Liver (tissue), 9 donors: ENCODE results near the gene HCFC1. TPM values are rescaled to one million over a fixed set of nuclear protein-coding genes. Genes with fewer than 3 reads are reported as not detected.

Experiments
- DNase-seq: peaks from one replicate; pipeline ENCODE4 v3.0.0-alpha.2; 2017; ENCODE audit warnings: low spot score
- H3K27ac ChIP-seq, 2 donors: one replicate each; pipeline ENCODE4 v1.7.0; 2013; ENCODE audit warnings: inconsistent platforms in 2 of 2, low read length in 2 of 2, control low read depth in 1 of 2, low read depth in 1 of 2, mild to moderate bottlenecking in 1 of 2
- H3K27me3 ChIP-seq, 4 donors: one replicate each; pipeline versions ENCODE4 v1.6.1 to v1.7.0; 2013; ENCODE audit warnings: low read length in 3 of 4, inconsistent platforms in 1 of 4, mild to moderate bottlenecking in 1 of 4, moderate library complexity in 1 of 4; ENCODE audit not compliant: control insufficient read depth in 4 of 4, insufficient read depth in 4 of 4
- H3K36me3 ChIP-seq, 4 donors: one replicate each; pipeline versions ENCODE4 v1.6.1 to v1.7.0; 2013; ENCODE audit warnings: low read length in 3 of 4, mild to moderate bottlenecking in 3 of 4, low read depth in 1 of 4, moderate library complexity in 1 of 4; ENCODE audit not compliant: control insufficient read depth in 4 of 4, insufficient read depth in 3 of 4
- H3K4me1 ChIP-seq, 4 donors: one replicate each; pipeline versions ENCODE4 v1.6.1 to v1.7.0; 2013; ENCODE audit warnings: low read length in 3 of 4, mild to moderate bottlenecking in 3 of 4, moderate library complexity in 1 of 4; ENCODE audit not compliant: control insufficient read depth in 4 of 4, insufficient read depth in 4 of 4
- H3K4me3 ChIP-seq, 3 donors: one replicate each; pipeline versions ENCODE4 v1.6.1 to v1.7.0; 2013; ENCODE audit warnings: low read length in 3 of 3, control low read depth in 1 of 3, low read depth in 1 of 3, mild to moderate bottlenecking in 1 of 3
- H3K9ac ChIP-seq, 2 donors: one replicate each; pipeline ENCODE4 v1.7.0; 2013; ENCODE audit warnings: low read length in 2 of 2, mild to moderate bottlenecking in 2 of 2, moderate library complexity in 2 of 2, control low read depth in 1 of 2, low read depth in 1 of 2
- H3K9me3 ChIP-seq, 4 donors: one replicate each; pipeline versions ENCODE4 v1.6.1 to v1.7.0; 2013; ENCODE audit warnings: low read length in 3 of 4; ENCODE audit not compliant: control insufficient read depth in 4 of 4
- EGR1 ChIP-seq, 2 donors: IDR thresholded peaks; 2 replicates each; pipeline ENCODE4 v1.6.1; 2016 to 2018; ENCODE audit warnings: antibody characterized with exemption in 2 of 2, low read depth in 2 of 2
- FOXA1 ChIP-seq: IDR thresholded peaks from 2 replicates; pipeline ENCODE4 v1.6.1; 2016; ENCODE audit warnings: antibody characterized with exemption
- FOXA2 ChIP-seq: IDR thresholded peaks from 2 replicates; pipeline ENCODE4 v1.6.1; 2016; ENCODE audit warnings: antibody characterized with exemption
- GABPA ChIP-seq, 2 donors: IDR thresholded peaks in 1 of 2; conservative IDR thresholded peaks in 1 of 2; 2 replicates each; pipeline ENCODE4 v1.6.1; 2016; ENCODE audit warnings: antibody characterized with exemption in 2 of 2, mild to moderate bottlenecking in 1 of 2, moderate library complexity in 1 of 2
- HNF4A ChIP-seq, 2 donors: conservative IDR thresholded peaks; 2 replicates each; pipeline ENCODE4 v1.6.1; 2016; ENCODE audit warnings: antibody characterized with exemption in 2 of 2, mild to moderate bottlenecking in 2 of 2
- HNF4G ChIP-seq: IDR thresholded peaks from 2 replicates; pipeline ENCODE4 v1.6.1; 2016; ENCODE audit warnings: antibody characterized with exemption
- JUND ChIP-seq, 2 donors: IDR thresholded peaks; 2 replicates each; pipeline ENCODE4 v1.6.1; 2016; ENCODE audit warnings: antibody characterized with exemption in 2 of 2
- NR2F2 ChIP-seq: IDR thresholded peaks from 2 replicates; pipeline ENCODE4 v1.6.1; 2016; ENCODE audit warnings: antibody characterized with exemption
- RAD21 ChIP-seq, 2 donors: IDR thresholded peaks; 2 replicates each; pipeline ENCODE4 v1.6.1; 2016; ENCODE audit warnings: antibody characterized with exemption in 2 of 2, mild to moderate bottlenecking in 2 of 2
- RXRA ChIP-seq, 2 donors: IDR thresholded peaks; 2 replicates each; pipeline ENCODE4 v1.6.1; 2017 to 2018; ENCODE audit warnings: antibody characterized with exemption in 2 of 2, mild to moderate bottlenecking in 1 of 2
- SP1 ChIP-seq: IDR thresholded peaks from 2 replicates; pipeline ENCODE4 v1.6.1; 2018; ENCODE audit warnings: antibody characterized with exemption, mild to moderate bottlenecking
- TAF1 ChIP-seq: conservative IDR thresholded peaks from 2 replicates; pipeline ENCODE4 v1.6.1; 2016; ENCODE audit warnings: antibody characterized with exemption, mild to moderate bottlenecking
- YY1 ChIP-seq: IDR thresholded peaks from 2 replicates; pipeline ENCODE4 v1.6.1; 2016; ENCODE audit warnings: antibody characterized with exemption, mild to moderate bottlenecking
- WGBS: extraction: QIAGEN DNeasy Blood & Tissue Kit; methylation state at CpG from one replicate; pipeline ENCODE4 v1.1.7; 2013; 5-methylcytosine and 5-hydroxymethylcytosine counted together
- polyA plus RNA-seq, 2 donors: library from polyadenylated mRNA; stranded (reverse) in 1 of 2; unstranded in 1 of 2; fragments of 200-250 nt in 1 of 2; fragments of >200 nt in 1 of 2; fragmentation: Nextera tagmentation in 1 of 2; extraction: Ambion mirVana in 1 of 2; gene quantifications; one replicate each; pipeline versions ENCODE4 v1.2.1 to v1.2.3, GENCODE V29; 2013 to 2015
- total RNA-seq, 2 donors: library from RNA; depleted of rRNA; stranded (reverse); fragments of >200 nt; gene quantifications; one replicate each; pipeline ENCODE4 v1.2.3, GENCODE V29; 2014
- TF ChIP-seq, protein P1 (sequence below): IDR thresholded peaks from 2 replicates; pipeline ENCODE4 v1.6.1; 2016; ENCODE audit warnings: antibody characterized with exemption
- TF ChIP-seq, protein P2 (sequence below): IDR thresholded peaks from 2 replicates; pipeline ENCODE4 v1.6.1; 2016; ENCODE audit warnings: antibody characterized with exemption
- TF ChIP-seq, protein P3 (sequence below): IDR thresholded peaks from 2 replicates; pipeline ENCODE4 v1.6.1; 2016; ENCODE audit warnings: antibody characterized with exemption
- TF ChIP-seq, protein P4 (sequence below): IDR thresholded peaks from 2 replicates; pipeline ENCODE4 v1.6.1; 2016; ENCODE audit warnings: antibody characterized with exemption, mild to moderate bottlenecking
- TF ChIP-seq, protein P5 (sequence below): fragments of 150-350 bp; IDR thresholded peaks from 2 replicates; pipeline ENCODE4 v1.5.1; 2017; ENCODE audit warnings: improper control_type of control experiment, low read depth, low read length; ENCODE audit not compliant: missing input control
- donor health status: healthy.
- donor health status: healthy.
- donor health status: healthy.
- donor health status: healthy.
- donor health status: healthy.

Gene HCFC1
- total and polyA plus RNA-seq, 4 donors = 7.9 to 26.9 (median 13.9) TPM

DNA sequence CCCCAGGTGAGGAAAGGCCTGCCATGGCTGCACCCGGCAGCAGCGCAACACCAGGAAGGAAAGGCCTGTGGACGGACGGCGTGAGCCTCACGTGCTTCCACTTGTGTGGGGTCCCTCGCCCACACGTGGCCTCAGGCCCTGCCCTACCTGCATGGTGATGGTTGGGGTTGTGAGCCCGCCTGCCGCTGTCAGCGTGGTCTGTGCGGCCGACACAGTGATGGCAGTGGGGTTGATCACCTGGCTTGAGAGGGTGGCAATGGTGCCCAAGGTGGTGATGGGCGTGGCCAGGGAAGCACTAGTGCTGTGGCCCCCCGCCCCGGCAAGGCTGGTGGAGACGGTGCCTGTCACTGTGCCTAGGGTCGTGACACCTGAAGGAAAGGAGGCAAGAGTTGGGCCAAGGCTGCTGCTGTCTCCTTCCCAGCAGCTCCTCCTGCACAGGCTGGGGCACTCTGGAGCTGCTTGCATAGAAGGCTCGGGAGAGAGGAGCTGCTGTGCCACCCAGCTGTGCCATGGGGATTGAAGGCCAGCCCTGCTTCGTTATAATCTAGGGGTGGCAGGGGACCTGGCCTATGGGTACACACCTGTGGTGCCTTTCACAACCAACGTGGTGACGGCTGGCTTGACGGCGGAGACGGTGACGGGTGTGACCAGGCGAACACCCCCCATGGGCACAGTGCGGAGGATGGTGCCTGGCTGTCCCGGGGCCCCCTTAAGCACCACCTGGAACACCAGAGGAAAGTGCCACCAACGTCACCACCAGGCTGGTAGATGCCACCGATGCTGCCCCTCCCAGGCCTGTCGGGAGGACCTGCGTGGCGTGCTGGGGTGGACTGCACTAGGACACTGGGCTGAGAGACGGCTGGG, 15.3 kb downstream of the HCFC1 start:
- Histone ChIP-seq H3K4me3 (no peak overlapping the region), H3K9me3 (no peaks in the 10 kb centered on the region), H3K27ac (no peak overlapping the region), H3K36me3 (peaks cover 32 to 94% (median 34%) of the 10 kb centered on the region in 4 donors), H3K9ac (no peak overlapping the region), H3K4me1 (no peaks in the 10 kb centered on the region), H3K27me3 (no peaks in the 10 kb centered on the region)
- TF ChIP-seq RAD21 (IDR thresholded peaks at IDR 0.05) = no peak
- no peak for TF ChIP-seq EGR1 (IDR thresholded peaks at IDR 0.05; ENCODE audit: low read depth in 2 of 2)
- TF ChIP-seq NR2F2 = no peak
- no peak for TF ChIP-seq GABPA (IDR thresholded peaks at IDR 0.05 in 1 of 2, conservative IDR thresholded peaks at IDR 0.05 in 1 of 2)
- no peak for TF ChIP-seq RXRA (IDR thresholded peaks at IDR 0.05)
- TF ChIP-seq SP1 = no peak
- TF ChIP-seq, protein P1, sequence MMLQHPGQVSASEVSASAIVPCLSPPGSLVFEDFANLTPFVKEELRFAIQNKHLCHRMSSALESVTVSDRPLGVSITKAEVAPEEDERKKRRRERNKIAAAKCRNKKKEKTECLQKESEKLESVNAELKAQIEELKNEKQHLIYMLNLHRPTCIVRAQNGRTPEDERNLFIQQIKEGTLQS = no peak
- no peak for TF ChIP-seq FOXA1
- no peak for TF ChIP-seq HNF4G
- TF ChIP-seq, protein P2, sequence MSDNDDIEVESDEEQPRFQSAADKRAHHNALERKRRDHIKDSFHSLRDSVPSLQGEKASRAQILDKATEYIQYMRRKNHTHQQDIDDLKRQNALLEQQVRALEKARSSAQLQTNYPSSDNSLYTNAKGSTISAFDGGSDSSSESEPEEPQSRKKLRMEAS = no peak
- TF ChIP-seq, protein P3, sequence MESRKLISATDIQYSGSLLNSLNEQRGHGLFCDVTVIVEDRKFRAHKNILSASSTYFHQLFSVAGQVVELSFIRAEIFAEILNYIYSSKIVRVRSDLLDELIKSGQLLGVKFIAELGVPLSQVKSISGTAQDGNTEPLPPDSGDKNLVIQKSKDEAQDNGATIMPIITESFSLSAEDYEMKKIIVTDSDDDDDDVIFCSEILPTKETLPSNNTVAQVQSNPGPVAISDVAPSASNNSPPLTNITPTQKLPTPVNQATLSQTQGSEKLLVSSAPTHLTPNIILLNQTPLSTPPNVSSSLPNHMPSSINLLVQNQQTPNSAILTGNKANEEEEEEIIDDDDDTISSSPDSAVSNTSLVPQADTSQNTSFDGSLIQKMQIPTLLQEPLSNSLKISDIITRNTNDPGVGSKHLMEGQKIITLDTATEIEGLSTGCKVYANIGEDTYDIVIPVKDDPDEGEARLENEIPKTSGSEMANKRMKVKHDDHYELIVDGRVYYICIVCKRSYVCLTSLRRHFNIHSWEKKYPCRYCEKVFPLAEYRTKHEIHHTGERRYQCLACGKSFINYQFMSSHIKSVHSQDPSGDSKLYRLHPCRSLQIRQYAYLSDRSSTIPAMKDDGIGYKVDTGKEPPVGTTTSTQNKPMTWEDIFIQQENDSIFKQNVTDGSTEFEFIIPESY = no peak
- TF ChIP-seq FOXA2 = no peak
- no peak for TF ChIP-seq HNF4A (conservative IDR thresholded peaks at IDR 0.05)
- TF ChIP-seq, protein P4, sequence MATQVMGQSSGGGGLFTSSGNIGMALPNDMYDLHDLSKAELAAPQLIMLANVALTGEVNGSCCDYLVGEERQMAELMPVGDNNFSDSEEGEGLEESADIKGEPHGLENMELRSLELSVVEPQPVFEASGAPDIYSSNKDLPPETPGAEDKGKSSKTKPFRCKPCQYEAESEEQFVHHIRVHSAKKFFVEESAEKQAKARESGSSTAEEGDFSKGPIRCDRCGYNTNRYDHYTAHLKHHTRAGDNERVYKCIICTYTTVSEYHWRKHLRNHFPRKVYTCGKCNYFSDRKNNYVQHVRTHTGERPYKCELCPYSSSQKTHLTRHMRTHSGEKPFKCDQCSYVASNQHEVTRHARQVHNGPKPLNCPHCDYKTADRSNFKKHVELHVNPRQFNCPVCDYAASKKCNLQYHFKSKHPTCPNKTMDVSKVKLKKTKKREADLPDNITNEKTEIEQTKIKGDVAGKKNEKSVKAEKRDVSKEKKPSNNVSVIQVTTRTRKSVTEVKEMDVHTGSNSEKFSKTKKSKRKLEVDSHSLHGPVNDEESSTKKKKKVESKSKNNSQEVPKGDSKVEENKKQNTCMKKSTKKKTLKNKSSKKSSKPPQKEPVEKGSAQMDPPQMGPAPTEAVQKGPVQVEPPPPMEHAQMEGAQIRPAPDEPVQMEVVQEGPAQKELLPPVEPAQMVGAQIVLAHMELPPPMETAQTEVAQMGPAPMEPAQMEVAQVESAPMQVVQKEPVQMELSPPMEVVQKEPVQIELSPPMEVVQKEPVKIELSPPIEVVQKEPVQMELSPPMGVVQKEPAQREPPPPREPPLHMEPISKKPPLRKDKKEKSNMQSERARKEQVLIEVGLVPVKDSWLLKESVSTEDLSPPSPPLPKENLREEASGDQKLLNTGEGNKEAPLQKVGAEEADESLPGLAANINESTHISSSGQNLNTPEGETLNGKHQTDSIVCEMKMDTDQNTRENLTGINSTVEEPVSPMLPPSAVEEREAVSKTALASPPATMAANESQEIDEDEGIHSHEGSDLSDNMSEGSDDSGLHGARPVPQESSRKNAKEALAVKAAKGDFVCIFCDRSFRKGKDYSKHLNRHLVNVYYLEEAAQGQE = no peak
- TF ChIP-seq TAF1 = no peak
- TF ChIP-seq YY1 = no peak
- TF ChIP-seq, protein P5, sequence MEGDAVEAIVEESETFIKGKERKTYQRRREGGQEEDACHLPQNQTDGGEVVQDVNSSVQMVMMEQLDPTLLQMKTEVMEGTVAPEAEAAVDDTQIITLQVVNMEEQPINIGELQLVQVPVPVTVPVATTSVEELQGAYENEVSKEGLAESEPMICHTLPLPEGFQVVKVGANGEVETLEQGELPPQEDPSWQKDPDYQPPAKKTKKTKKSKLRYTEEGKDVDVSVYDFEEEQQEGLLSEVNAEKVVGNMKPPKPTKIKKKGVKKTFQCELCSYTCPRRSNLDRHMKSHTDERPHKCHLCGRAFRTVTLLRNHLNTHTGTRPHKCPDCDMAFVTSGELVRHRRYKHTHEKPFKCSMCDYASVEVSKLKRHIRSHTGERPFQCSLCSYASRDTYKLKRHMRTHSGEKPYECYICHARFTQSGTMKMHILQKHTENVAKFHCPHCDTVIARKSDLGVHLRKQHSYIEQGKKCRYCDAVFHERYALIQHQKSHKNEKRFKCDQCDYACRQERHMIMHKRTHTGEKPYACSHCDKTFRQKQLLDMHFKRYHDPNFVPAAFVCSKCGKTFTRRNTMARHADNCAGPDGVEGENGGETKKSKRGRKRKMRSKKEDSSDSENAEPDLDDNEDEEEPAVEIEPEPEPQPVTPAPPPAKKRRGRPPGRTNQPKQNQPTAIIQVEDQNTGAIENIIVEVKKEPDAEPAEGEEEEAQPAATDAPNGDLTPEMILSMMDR = no peak
- no peak for TF ChIP-seq JUND (IDR thresholded peaks at IDR 0.05)
- 93% methylated on average over 35 of the region's 35 CpGs for WGBS
- no peak for DNase-seq
